HuH-7 (cell line): ENCODE measurements around the gene ASCC1.

Source experiments
- DNase-seq: peaks from one replicate; pipeline ENCODE4 v3.0.0; 2011; ENCODE audit warnings: low spot score

The ASCC1 gene

DNA sequence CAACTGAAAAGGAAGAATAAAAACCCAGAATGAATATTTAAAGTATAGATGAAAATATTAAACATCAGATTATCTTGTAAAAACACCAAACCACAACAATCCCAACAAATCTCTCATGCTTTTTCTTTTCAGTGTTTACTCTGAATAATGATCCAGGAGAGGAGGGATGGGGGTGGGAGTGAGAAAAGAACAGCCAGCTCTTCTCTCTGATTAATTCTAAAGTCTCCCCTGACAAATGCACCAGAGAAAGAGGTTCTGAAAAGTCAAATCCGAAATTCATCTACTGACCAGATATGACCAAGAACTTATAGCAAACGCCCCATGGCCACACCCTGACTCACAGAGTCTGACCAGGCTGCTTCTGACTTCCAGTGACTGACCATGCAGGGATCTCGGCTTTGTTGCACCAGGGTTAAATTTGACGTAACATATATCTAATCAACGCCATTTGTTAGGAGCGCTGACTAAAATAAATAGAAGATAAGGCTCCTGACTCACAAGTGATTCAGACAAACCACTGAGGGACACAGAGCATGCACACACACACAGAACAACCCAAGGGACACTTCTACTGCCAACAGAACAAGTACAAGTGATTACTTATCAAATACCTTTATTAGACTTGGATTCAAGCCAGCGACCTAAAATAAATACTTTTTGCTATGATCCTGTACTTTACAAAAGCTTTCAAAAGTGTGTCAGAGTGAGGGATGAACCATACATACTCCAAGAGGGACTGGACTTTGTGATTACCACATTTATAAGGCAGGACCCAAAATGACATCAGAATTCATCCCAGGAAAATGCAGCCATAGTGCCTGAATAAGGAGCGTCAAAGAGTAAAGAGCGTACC lies 118.4 kb downstream of the ASCC1 start:
- no peak for DNase-seq

DNA sequence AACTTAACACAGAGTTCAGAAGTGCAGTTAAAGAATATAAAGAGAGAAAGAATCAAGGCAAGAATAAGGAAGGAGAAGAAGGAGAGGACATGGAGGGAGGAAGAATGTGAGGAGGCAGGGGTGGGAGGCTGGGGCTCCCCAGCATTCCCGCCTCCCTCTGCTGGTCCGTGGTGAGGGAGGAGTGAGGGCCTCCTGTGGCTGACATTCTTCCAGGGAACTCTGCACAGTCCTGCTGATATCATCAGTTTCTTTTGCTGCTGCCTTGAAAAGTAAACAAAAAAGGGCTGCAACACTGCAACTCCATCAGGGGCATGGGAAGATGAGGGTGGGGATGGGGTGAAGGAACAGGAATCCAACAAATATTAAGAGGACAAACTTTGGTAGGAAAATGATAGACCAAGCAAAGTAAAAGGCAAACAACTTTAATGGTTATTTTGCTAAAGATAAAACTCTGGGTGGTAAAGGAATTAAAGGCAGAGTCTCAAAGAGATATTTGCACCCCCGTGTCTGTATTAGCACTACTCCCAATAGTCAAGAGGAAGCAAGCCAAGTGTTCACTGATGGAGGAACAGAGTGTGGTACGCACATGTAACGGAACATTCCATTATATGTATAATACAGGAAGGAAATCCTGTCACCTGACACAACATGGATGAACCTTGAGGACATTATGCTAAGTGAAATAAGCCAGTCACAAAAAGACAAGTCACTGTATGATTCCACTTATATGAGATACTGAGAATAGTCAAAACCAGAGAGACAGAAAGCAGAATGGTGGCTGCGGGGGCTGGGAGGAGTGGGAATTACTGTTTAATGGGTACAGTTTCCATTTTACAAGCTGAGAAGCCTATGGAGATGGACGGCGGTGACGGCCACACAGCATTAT lies 119.7 kb downstream of the ASCC1 start:
- no peak for DNase-seq

DNA sequence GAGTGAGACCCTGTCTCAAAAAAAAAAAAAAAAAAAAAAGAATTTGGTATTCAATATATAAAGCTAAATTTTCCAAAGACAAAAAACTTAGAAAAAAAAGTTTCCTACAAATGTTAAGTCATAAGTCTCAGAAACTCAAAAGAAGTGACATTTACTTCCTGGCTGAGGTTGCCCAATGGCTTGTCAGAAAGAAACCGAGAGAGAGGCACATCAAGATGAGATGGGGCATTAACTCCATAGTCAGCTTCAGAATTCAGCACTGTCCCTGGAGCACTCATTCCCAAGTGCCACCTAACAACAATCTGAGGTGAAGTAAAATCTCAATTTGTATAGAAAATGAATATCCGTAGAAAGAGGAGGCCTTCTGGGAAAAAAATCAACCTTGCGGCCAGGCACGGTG lies 120.9 kb downstream of the ASCC1 start:
- no peak for DNase-seq

DNA sequence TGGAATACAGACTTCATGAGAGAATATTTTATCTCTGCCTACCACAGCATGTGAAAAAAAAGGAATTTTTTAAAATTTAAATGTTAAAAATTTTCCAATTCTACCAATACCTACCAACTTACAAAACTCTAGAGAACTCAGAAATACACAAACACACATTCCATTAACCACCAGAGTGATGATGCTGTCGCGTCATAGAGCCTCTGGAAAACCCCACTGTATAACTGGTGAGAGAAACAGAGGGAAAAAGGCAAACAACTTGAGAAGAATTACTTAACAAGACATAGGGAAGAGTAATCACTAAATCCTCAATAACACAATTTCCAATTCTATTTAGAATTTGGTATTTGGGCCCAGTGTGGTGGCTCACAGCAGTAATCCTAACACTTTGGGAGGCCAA lies 121.5 kb downstream of the ASCC1 start:
- no peak for DNase-seq

DNA sequence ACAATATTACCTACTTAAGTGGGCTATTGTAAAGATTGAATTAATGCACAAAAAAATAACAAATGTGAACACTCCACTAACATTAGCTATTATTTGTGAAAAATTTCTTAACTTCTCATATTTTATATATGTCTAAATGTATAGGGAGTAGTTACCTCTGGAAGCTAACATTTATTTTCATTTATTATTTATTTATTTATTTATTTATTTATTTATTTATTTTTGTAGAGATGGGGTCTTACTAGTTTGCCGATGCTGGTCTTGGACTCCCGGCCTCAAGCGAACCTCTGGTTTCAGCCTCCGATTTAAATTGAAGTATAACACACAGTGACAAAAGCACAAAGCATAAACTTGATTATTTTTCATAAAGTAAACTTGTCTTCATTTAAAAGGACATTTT lies 122.6 kb downstream of the ASCC1 start:
- DNase-seq: no peak

DNA sequence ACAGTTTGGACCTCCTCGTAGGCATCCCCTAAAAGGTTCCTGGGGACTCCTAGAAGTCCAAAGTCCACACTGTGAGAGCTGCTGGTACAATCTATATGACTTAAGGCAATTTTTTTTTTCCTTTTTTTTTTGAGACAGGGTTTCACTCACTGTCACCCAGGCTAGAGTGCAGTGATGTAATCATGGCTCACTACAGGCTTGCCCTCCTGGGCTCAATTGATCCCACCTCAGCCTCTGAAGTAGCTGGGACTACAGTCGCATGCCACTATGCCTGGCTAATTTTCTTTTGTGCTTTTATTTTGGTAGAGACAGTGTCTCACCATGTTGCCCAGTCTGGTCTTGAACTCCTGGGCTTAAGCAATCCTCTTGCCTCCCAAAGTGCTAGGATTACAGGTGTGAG lies 123.1 kb downstream of the ASCC1 start:
- DNase-seq: no peak

DNA sequence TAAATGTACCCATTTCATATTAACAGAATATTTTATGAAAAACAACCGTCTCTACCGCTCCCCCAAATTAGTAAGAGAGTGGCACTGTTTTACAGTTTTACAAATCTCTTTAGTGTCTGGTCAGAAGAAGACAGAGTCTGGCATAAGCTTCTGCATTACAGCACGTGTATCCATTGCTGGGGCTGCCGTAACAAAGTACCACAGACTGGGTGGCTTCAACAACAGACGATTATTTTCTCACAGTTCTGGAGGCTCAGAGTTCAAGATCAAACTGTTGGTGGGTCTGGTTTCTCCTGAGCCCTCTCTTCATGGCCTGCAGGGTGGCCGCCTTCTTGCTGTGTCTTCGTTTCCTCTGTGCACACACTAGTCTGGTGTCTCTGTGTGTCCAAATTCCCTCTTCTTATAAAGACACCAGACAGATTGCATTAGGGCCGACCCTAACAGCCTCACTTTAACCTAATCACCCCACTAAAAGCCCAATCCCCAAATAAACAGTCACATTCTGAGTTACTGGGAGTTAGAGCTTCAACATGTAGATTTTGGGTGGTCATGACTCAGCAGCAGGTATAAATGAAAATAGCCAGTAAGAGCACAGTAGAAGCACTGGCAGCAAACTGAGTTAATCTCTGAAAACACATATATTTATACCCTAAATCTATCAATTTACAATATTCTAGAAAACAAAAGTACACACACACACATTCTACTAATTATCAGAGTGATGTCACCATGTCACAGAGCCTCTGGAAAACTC lies 123.7 kb downstream of the ASCC1 start:
- DNase-seq: no peak

DNA sequence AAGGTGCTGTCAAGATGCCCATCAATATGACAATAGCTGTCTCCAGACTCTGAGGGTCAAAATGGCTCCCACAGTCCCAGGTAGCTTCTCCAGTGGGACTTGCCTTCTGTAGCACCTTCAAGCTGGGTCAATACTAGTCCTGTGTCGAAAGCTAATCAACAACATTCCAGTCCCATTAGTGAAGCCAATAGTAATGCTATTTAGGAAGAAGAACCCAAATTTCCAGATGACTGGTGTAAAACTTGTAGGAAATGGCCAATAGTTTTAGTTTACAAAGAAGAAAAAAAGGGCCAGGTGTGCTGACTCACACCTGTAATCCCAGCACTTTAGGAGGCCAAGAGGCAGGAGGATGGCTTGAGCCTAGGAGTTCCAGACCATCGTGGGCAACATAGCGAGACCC lies 125.8 kb downstream of the ASCC1 start:
- DNase-seq: no peak

DNA sequence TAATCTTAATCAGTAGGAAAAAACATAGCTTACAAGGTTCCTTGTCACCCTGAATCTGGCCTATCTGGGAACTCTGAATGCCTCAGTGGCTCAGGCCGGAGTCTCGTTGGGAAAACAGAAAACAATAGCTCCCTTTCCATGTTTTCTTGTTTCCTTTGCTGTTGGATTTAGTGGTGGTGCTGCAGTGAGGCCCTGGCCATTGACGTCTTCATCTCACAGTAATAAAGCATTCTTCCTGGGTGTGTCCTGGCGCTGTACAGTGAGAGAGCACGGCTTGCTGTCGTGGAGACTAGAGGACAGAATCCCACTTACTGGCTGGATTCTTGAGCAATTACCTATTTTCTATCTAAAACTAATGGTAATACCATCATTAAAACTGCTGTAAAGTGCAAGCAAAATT lies 126.5 kb downstream of the ASCC1 start:
- DNase-seq: no peak

DNA sequence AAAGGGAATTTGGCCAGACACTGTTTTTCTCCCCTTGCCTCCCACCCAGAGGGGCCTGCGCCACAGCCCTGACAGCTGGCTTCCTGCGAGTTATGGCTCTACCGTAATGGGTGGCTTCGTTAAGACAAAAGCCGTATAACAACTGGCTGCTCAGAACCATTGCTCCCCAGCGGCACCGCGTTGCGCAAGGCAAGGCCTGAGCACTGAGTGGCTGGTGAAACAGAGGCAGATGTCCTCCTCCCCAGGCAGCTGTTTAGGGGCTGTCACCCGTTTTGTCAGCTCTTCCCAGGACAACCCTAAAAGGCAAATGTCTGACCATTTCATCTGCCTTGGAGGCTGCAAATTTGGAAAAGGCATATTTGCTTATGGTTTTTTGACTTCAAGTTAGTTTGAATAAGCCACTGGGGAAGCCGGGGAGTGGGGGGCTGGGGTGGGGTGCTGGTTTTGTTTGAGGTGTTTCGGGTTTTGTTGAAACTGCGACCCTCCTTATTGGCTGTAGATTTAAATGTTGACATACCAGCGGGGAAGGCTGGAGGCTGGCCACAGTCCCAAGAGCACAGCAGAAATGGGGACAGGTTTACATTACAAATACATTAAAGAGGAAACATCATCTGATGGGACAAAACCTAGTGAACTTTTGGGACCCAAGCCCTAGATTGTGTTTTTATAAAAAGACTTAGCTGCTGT lies 127.0 kb downstream of the ASCC1 start:
- peak; percentile 47 for DNase-seq

DNA sequence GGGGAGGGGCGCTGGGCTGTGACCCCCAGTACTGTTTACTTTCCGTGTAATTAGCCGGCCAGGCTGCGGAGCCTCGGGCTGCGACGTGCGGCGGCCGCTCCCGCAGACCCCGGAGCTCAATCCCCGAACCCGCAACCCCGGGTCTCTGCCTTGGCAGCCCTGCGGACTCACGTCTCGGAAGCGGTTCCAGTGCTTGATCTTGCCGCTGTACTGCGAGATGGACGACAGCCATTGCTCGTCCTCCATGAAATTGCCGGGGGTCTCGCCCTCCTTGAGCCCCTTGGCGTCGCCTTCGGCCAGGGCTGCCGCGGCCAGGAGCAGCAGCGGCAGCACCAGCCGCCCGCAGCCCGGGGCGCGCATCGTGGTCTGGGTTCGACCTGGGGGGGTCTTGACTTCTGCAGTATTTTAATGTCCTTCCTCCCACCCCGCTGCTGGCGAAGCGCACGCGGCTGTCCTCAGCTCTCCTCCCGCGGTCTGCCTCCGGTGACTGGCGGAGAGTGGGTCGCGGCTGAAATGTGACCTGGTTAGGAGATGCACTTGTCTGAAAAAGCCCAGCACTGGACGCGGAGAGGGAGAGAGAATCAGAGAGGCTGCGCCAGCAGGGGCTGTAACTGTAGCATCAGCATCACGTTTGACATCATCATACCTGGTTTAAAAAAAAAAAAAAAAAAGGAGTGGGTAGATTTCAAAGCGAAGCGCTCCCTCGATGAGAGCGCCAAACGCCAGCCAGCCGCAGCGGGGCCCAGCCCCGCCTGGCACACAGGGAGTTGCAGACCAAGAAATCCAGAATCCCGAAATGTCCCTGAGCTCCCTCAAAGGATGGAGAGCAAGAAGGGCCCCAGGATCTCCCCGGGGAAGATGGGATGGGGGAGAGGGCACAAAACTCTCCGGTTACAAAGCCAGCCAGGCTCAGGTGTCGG lies 127.8 kb downstream of the ASCC1 start, which contains the start of gene SPOCK2:
SPOCK2 (minus strand) TSS at position 583 of the 920 bp plus-strand sequence; CDS start at position 360, 223 bp downstream.
- peak; percentile 48 for DNase-seq

DNA sequence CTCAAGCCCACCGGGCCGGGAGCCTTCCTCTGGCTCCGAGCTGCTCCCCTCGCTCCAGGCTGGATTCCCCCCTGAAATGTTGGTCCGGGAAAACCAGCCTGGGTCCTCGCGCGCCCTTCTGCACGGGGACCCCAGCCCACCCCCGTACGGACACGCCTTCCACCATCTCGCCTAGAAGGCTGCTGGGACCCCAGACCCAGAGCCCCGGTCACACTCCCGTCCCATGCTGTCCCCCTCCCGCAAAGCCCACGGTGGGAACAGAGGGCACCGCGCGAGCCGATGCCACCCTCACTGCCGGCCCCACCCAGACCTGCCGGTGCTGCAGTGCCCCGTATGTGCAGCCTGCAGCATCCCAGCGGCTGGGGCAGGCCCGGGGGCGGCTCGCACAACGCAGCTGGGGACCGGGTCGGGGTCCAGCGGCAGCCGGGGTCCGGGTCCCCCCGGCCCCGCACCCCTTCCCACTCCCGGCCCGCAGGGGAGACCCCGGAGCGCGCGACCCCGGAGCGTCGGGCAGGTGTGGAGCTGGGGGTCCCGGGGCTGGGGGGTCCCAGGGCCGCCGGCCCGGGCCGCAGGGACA lies 128.6 kb downstream of the ASCC1 start:
- no peak for DNase-seq

DNA sequence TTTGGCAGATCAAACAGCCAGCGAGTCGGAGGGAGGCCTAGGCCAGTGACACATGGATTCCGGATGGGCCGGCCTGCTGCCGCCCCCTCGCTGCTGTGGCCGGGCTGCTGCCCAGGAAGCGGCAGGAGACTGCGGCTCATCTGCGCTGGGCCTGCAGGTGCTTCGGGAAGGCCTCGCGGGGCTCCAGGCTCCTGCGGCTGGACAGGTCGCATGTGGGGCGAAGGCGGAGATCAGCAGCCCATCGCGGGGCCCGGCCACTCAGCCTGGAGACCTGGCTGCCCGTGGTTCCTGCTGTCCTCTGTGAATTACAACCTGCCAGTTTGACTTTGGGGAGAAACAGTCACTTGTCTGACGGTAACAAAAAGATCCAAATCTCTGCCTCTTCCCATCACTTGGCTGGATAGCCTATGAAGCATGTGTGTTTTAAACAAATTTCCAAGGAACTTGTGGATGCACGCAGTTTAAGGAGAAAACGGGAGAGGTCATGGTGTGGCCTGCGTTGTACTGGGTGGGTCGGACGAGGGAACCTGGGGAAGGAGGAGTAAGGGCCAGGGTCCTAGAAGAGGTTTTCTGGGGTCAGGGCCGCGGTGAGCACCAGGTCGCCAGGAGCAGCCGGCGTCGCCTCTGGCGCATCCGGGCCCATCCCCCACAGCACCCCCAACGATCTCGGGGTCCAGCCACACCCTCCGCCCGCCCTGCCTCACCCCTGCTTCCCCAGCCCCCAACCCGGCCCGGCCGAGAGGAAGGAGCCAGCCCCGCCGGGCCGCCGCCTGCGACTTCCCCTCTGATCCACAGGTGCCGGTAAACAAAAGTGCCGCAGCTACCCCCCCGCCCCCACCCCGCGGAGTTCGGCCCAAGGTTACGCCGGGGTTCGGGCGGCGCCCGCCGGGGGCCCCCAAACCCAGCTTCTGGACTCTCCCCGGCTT lies 129.3 kb downstream of the ASCC1 start:
- DNase-seq: no peak

DNA sequence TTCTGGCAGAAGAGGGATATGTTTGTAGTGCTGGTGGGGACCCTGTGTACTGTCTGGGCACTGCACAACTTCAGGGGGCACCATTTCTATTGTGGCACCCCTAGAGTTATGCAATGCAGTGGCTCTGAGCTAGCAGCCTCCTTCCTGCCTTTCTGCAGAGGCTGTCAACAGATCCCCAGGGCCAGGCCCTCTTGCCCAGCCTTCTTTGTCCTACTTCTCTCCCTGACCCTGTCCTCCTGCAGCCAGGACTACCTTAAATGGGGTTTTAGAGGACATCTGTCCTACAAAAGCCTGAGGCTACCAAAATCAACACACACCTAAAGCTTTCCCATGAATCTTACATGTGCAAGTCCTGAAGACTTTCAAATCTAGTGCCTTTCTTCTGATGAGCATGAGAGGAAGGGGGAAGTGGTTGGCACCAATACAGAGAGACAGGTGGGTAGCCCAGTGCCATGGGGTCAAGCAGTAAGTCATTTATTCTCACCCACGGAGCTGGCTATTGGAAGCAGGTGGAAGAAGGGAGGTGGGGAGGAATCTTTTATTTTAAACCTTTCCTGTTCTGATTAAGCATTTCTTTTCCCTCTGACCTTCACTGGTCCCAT lies 130.1 kb downstream of the ASCC1 start:
- DNase-seq: no peak

DNA sequence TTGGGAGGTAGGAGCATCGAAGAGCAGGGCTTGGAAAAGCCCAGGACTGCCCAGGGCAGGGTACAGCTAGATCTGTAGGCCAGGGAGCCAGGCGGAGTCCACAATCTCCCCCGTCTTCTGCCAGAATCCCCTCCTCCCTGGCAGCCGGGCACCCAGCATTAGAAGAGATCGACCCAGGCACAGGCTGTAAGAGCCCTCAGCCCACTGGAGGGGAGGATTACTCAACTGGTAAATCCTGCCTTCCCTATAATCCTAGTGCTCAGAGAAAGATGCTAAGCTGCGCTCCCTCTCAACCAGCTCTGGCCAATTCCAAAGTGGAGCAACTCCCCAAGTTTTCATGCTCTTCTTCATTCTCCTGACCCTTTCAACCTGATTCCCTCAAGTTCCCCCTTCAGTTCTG lies 130.9 kb downstream of the ASCC1 start:
- no peak for DNase-seq

DNA sequence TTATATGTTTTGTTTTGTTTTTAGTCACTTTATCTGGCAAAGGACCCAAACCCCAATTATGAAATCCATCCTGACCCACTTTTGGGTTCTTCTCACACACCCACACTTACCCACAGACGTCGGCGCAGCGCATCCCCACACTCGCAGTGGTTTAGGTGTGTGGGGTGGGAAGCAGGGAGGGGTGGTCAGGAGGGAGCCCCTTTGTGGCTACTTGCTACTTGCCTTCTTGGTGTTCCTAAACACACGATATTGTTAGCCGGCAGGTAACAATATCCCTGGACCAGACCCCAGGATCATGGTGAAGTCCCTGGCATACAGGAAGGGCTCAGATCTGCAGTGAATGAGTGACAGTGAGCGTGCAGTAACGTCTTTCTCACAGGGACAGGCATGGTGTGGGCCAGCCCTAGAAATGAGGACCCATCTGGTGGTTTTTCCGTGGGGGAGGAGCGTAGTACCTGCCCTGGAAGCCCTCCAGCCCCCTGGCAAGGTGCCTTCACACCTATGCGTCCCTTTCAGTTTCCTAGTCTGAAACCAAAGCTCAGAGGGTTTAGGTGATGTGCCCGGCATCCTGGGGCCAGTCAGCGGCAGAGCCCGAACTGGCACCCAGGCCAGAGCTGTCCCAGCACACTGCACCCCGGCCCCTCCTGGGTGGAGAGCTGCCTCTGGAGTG lies 132.2 kb downstream of the ASCC1 start:
- DNase-seq: no peak

DNA sequence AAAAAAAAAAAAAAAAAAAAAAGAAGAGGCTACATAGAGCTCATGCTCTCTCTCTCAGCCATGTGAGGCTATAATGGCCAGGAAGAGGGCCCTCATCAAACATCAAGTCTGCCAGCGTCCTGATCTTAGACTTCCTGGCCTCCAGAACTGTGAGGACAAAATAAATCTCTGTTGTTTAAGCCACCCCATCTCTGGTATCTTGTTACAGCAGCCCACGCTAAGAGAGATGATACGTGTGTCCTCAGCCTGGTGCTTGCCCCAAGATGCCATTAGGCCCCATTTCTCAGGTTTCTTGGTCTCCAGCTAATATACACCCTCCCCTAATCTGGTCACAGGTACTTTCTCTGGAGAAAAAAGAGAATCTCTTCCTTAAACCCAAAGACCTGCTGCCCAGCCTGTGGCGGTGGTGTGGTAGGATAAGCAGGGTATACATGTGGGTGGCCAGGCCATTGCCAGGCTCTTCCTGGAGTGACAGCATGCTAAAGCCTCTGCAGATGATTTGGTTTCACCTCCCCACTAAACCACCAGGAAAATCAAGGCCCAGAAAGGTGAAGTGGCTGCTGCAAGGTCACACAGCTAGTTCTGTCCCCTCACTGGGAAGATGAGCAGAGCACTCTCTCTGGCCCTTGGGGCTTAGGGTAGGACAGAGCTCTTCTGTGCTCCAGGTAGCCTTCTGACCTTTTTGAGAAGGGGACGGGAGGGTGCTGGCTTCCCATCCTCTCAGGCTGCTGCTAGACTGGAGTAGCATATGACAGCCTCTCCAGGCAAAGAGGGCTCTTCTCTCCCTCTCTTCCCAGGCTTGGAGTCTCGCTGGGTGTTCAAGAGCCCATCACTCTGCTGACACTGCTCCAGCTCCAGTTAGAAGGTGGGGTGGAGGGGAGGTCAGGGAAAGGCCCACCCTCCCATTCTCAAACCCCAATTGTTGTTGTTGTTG lies 133.0 kb downstream of the ASCC1 start:
- DNase-seq: no peak
